ENCODE results near the gene FIBCD1. TPM values are rescaled to one million over a fixed set of nuclear protein-coding genes. Genes with fewer than 3 reads are reported as not detected.

FIBCD1 gene
- total RNA-seq, 2 experiments from 2014 or later: not detected

Other genes starting within 250 kb of the FIBCD1 start
- 10 to 100 TPM; 70.1 to 72.6 TPM for gene EXOSC2, start 245.5 kb downstream of the FIBCD1 start, total RNA-seq
- 10 to 100 TPM; 25.7 to 26.1 TPM for gene ABL1, start 104.0 kb downstream of the FIBCD1 start, total RNA-seq
- gene QRFP, start 42.4 kb downstream of the FIBCD1 start, total RNA-seq: not detected
- under 1 TPM; 0.69 to 0.98 TPM for gene LAMC3, start 69.9 kb upstream of the FIBCD1 start, total RNA-seq
- 1 to 10 TPM; 1.4 to 1.8 TPM for gene AIF1L, start 157.3 kb upstream of the FIBCD1 start, total RNA-seq
- 10 to 100 TPM; 40.2 to 41.1 TPM for gene NUP214, start 186.3 kb upstream of the FIBCD1 start, total RNA-seq